Measurements from ENCODE around the gene LRRK2.
A peak's percentile ranks its signal among the peaks of the same experiment; 100 is the strongest.

The LRRK2 gene

GRCh38 chr12:40224439-40225291, at the start of gene LRRK2 (continued):
- TF ChIP-seq ZNF23 (tag by site-specific recombination; IDR thresholded peaks at IDR 0.05; ENCODE audit: borderline replicate concordance) (no peak), ZNF488 (tag by site-specific recombination; IDR thresholded peaks at IDR 0.05) (no peak), ZNF777 (tag by site-specific recombination; IDR thresholded peaks at IDR 0.05; ENCODE audit: borderline replicate concordance) (no peak), ZNF510 (tag by site-specific recombination; IDR thresholded peaks at IDR 0.05; ENCODE audit: insufficient replicate concordance) (no peak), ZNF341 (tag by site-specific recombination; IDR thresholded peaks at IDR 0.05; ENCODE audit: low read depth) (peak; percentile 10; the same call in 1 of the 2 replicates), ZNF639 (tag by site-specific recombination; IDR thresholded peaks at IDR 0.05) (no peak), ZNF791 (tag by site-specific recombination; IDR thresholded peaks at IDR 0.05) (no peak), BCL11B (tag by site-specific recombination; IDR thresholded peaks at IDR 0.05; ENCODE audit: low read depth) (no peak), BCL11A (tag by site-specific recombination; IDR thresholded peaks at IDR 0.05; ENCODE audit: low read depth) (no peak), ZNF48 (tag by site-specific recombination; IDR thresholded peaks at IDR 0.05) (no peak), ZNF692 (tag by site-specific recombination; IDR thresholded peaks at IDR 0.05) (peak; percentile 92), ZBTB10 (tag by site-specific recombination; IDR thresholded peaks at IDR 0.05) (peak; percentile 52; the same call in 1 of the 2 replicates), ZNF449 (tag by site-specific recombination; IDR thresholded peaks at IDR 0.05) (no peak; the same call in 1 of the 2 replicates), FEZF1 (tag by site-specific recombination; IDR thresholded peaks at IDR 0.05) (no peak), SCRT2 (tag by site-specific recombination; IDR thresholded peaks at IDR 0.05) (peak; percentile 12; the same call in 1 of the 2 replicates), ZNF362 (tag by site-specific recombination; IDR thresholded peaks at IDR 0.05) (no peak), ZNF785 (tag by site-specific recombination; IDR thresholded peaks at IDR 0.05) (no peak), SP3 (tag by site-specific recombination; IDR thresholded peaks at IDR 0.05) (peak; percentile 64), ZNF645 (tag by site-specific recombination; IDR thresholded peaks at IDR 0.05) (no peak), HOXA7 (CRISPR knock-in tag; IDR thresholded peaks at IDR 0.05; ENCODE audit: borderline replicate concordance) (no peak), ZSCAN18 (tag by site-specific recombination; IDR thresholded peaks at IDR 0.05) (no peak), ZNF214 (tag by site-specific recombination; IDR thresholded peaks at IDR 0.05; ENCODE audit: borderline replicate concordance) (no peak), ZNF792 (tag by site-specific recombination; IDR thresholded peaks at IDR 0.05) (no peak), KLF16 (tag by site-specific recombination; IDR thresholded peaks at IDR 0.05) (peak; percentile 54; the same call in 1 of the 2 replicates), ZFP41 (tag by site-specific recombination; IDR thresholded peaks at IDR 0.05; ENCODE audit: borderline replicate concordance) (no peak)
